HG02798 (cell line): ENCODE results near the gene OR6S1.
"Not testable (repeated sequence)": the region's sequence is repeated elsewhere in the genome, so short reads cannot be mapped to it uniquely, and the experiment has no call there.

Experiments
- ATAC-seq: cut with Tn5 transposase; IDR thresholded peaks from one replicate; pipeline ENCODE4 v1.9.1; 2021; ENCODE audit warnings: mild to moderate bottlenecking; ENCODE audit not compliant: unreplicated experiment, poor library complexity

OR6S1 gene

GRCh38 chr14:20632448-20632830 is 9.1 kb downstream of the OR6S1 start:
- peak; percentile 10 for ATAC-seq

- ATAC-seq: no peak
Observed at GRCh38 chr14:20631880-20632389, 9.6 kb downstream of the OR6S1 start.

DNA sequence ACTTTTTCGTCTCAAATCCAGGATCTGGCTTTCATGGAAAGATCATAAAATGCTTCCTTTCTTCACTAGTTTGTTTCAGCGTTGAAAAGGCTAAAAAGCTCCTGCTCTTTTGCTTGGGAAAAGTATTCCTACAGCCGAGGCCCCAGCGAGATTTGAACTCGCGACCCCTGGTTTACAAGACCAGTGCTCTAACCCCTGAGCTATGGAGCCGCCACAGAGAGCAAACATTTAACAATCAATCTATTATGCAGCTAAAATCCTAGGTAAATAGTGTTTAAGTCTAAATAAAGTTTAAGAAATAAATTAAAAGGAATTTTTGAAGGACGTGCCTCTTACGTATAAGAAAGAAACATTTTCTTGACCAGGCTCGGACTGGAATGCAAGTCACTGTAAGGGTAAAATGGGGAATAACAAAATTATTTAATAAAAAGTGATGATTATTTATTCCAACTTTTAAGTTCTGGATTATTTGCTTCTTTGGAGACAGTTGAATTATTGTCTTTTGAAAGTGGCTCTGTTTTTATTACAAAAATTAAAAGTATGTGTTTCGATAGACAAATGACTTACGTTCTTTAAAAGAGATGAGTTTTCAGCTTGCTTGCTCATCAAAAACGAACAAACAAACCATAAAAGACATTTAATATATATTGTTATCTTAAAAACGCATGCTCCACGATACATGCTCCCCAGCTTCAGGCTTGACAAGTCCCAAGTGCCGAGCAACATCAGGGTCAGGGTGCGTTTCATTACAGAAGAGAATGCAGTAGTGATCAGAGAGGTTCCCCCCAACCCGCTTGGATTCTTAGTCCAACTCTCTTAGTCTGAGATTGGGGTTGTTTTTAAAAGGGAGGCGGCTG is 10.2 kb downstream of the OR6S1 start:
- ATAC-seq: no peak

GRCh38 chr14:20630340-20631022 is 11.0 kb downstream of the OR6S1 start:
- ATAC-seq: no peak

DNA sequence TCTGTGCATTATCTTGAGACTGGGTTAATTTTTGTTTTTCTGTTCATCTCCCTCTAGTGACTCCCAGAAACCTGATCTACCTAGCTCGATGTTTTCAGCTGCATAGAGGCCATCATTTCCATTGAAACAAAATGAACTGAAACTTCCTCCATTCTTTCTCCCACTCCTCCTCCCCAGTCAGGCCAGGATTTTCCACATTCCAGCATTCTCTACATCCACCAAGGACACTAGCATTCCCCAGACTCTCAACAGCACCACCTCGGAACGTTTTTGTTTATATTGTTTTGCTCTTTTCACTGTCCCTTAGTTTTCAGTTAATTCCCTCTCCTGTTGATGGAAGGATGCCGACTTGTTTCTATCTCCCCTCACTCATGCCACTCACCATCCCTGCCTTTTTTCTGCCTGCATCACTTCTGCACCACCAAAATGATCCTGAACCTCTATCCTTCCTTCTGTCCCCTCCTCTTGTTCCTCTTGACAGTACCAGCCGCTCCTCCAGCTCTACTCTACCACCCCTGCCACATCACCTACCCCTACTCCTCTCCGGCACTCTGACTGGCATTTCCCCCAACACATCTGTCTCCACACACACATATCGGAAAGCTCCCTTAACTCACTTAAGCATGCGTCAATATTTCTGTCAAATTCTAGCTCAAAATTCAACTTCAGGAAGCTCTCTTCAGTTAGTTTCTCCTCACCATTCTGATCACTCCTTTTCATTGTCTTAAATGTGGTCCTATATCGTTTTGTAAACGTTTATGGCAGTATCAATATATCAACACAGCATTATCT is 13.2 kb downstream of the OR6S1 start:
- no peak for ATAC-seq

GRCh38 chr14:20627346-20628027 is 14.0 kb downstream of the OR6S1 start:
- no peak for ATAC-seq

- no peak for ATAC-seq
Observed at GRCh38 chr14:20626274-20626673, 15.2 kb downstream of the OR6S1 start.

- no peak for ATAC-seq
Observed at GRCh38 chr14:20624495-20625070, 16.9 kb downstream of the OR6S1 start.

- no peak for ATAC-seq
Observed at GRCh38 chr14:20623798-20624197, 17.7 kb downstream of the OR6S1 start.

DNA sequence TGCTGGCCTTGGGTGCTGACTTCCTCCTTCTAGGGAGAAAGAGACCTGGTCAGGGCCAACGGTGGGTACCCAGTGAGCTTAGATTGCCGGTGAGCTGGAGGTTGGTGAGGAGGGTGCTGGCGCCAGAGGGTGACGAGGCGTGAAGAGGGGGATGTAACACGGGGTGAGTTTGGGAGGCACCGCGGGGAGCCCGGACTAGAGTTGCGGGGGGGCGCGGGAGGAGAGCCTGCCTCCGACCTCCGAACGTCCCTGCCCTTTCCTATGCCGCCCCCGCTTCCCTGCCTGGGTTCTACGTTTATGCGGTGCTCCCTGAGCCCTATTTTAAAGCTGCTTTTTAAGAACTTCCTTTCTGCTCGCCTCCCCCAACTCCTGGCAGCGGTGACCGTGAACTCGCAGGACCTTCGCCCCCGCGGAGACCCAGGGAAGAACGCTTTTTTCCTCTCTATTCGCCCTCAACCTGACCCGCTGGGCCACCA is 18.6 kb downstream of the OR6S1 start:
- ATAC-seq: no peak

- ATAC-seq: no peak
Observed at GRCh38 chr14:20620798-20621478, 20.6 kb downstream of the OR6S1 start.

DNA sequence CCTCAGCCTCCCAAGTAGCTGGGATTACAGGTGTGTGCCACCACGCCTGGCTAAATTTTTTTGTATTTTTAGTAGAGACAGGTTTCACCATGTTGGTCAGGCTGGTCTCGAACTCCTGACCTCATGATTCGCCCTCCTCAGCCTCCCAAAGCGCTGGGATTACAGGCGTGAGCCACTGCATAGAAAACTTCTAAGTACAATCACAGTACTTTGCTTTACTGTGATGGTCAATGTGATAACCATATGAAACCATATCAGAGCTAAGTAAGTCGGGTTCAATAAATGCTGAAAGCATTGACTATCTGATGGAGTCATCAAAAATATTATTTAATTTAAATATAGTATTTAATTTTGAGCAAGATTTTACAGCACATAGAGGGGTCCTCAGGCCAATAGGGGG is 21.8 kb downstream of the OR6S1 start:
- ATAC-seq: not testable (repeated sequence)

- ATAC-seq: no peak
Observed at GRCh38 chr14:20618271-20618749, 23.2 kb downstream of the OR6S1 start.

GRCh38 chr14:20617138-20618003 is 24.1 kb downstream of the OR6S1 start:
- ATAC-seq: no peak

DNA sequence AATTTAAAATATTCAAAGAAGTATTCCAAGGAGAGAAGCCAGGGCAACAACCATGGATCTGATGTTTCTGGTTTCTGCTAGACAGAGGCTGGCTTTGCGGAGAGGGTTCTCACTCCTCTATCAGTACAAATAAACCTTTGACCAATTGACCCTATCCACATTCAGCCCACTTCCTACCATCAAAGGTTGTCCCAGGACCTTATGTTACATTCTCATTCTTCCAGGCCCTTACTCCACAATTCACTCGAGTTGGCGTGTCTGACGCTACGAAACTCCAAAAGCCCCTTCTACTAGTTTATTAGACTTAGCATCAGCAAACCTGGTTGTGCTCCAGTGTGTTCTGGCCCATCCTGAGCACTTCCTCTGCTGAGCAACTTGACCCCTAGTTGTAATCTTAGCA is 25.5 kb downstream of the OR6S1 start:
- ATAC-seq: no peak

GRCh38 chr14:20614038-20614840 is 27.3 kb downstream of the OR6S1 start:
- ATAC-seq: no peak
